ENCODE measurements around the gene GLS2. TPM values are rescaled to one million over a fixed set of nuclear protein-coding genes. Genes with fewer than 3 reads are reported as not detected.

The GLS2 gene
- polyA plus RNA-seq, 1 donor (not counting 4 experiments of a cell fraction or from before 2014, with no cell fraction given): 0.87 TPM

DNA sequence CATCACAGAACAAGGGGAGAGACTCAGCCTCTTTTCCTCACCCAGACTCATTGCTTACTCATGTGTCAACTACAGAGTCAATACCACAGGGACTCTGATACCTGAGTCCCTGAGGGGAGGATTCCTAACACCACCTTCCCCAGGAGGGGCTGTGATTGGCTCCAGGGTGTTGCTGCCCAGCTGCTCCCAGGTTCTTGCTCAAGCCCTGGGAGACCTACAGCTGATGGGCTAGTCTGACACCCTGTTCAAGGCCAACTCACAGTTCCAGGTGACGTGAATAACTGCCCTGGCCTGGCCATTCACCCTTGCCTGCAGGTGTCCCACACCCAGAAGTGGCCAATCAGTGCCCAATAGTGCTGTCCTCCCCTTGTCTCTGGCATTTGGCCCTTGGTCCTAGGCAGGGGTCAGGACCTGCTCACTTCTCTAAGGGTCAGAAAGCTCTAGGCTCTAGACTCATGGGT is 11.0 kb downstream of the GLS2 start:
- dilution Hi-C loops (cut with MboI; ENCODE audit: extremely low pct_ligation_motif_present, low sequenced_read_pairs): no loop called here
- Histone ChIP-seq H3K9me3 (ENCODE audit: control insufficient read depth, low read depth, low read length) (no peaks in the 10 kb centered on the region), H3K9ac (ENCODE audit: control insufficient read depth, extremely low read depth, insufficient read depth, low read length) (no peak overlapping the region), H3K79me2 (ENCODE audit: control insufficient read depth, insufficient read depth, low read length) (no peaks in the 10 kb centered on the region), H3K27ac (ENCODE audit: control insufficient read depth, insufficient read depth, low read length) (no peak overlapping the region), H2AFZ (ENCODE audit: control insufficient read depth, low read length) (no peak overlapping the region), H3K4me2 (ENCODE audit: control insufficient read depth, extremely low read depth, insufficient read depth, low read depth, low read length) (no peak overlapping the region), H3K4me3 (ENCODE audit: control insufficient read depth in 2 of 3, extremely low read depth in 1 of 3, insufficient read depth in 2 of 3, low read depth in 1 of 3, low read length in 3 of 3) (no peak overlapping the region), H4K20me1 (ENCODE audit: control insufficient read depth, extremely low read depth, insufficient read depth, low read length) (no peaks in the 10 kb centered on the region), H3K36me3 (ENCODE audit: control insufficient read depth in 2 of 2, extremely low read depth in 1 of 2, insufficient read depth in 2 of 2, low read length in 2 of 2) (peaks cover 0 to 3% of the 10 kb centered on the region in 2 experiments), H3K4me1 (ENCODE audit: control insufficient read depth, extremely low read depth, insufficient read depth, low read length) (peaks cover 4% of the 10 kb centered on the region), H3K9me1 (ENCODE audit: control insufficient read depth, extremely low read depth, insufficient read depth, low read length) (no peaks in the 10 kb centered on the region), H3K27me3 (ENCODE audit: control insufficient read depth, extremely low read depth, insufficient read depth, low read length) (no peaks in the 10 kb centered on the region)
- FAIRE-seq (no peak), DNase-seq (ENCODE audit: low read depth, low spot score) (no peak)
- TF ChIP-seq, protein P1, sequence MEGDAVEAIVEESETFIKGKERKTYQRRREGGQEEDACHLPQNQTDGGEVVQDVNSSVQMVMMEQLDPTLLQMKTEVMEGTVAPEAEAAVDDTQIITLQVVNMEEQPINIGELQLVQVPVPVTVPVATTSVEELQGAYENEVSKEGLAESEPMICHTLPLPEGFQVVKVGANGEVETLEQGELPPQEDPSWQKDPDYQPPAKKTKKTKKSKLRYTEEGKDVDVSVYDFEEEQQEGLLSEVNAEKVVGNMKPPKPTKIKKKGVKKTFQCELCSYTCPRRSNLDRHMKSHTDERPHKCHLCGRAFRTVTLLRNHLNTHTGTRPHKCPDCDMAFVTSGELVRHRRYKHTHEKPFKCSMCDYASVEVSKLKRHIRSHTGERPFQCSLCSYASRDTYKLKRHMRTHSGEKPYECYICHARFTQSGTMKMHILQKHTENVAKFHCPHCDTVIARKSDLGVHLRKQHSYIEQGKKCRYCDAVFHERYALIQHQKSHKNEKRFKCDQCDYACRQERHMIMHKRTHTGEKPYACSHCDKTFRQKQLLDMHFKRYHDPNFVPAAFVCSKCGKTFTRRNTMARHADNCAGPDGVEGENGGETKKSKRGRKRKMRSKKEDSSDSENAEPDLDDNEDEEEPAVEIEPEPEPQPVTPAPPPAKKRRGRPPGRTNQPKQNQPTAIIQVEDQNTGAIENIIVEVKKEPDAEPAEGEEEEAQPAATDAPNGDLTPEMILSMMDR (optimal IDR thresholded peaks at IDR 0.05 in 1 of 3, IDR thresholded peaks at IDR 0.05 in 1 of 3, conservative IDR thresholded peaks at IDR 0.05 in 1 of 3; ENCODE audit: extremely low read depth in 1 of 3, insufficient read depth in 2 of 3, low read length in 3 of 3): no peak
- no peak for TF ChIP-seq EZH2 (IDR thresholded peaks at IDR 0.05; ENCODE audit: low read length)

DNA sequence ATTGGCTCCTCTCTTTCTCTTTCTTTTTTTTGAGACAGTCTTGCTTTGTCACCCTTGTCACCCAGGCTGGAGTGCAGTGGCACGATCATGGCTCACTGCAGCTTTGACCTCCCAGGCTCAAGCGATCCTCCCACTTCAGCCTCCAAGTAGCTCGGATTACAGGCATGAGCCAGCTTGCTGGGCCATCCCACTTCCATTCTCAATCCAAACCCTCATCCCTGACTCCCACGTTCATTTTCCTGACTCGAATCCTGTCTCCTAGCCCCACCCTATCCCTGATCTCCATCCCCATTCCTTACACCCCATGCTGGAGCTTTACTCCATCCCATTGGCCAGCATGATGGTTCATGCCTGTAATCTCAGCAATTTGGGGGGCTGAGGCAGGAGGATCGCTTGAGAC is 11.8 kb downstream of the GLS2 start:
- dilution Hi-C loops (cut with MboI; ENCODE audit: extremely low pct_ligation_motif_present, low sequenced_read_pairs): no loop called here
- TF ChIP-seq EZH2 (IDR thresholded peaks at IDR 0.05; ENCODE audit: low read length): no peak
- TF ChIP-seq, protein P1 (optimal IDR thresholded peaks at IDR 0.05 in 1 of 3, IDR thresholded peaks at IDR 0.05 in 1 of 3, conservative IDR thresholded peaks at IDR 0.05 in 1 of 3; ENCODE audit: extremely low read depth in 1 of 3, insufficient read depth in 2 of 3, low read length in 3 of 3): no peak
- H3K4me2 ChIP-seq (ENCODE audit: control insufficient read depth, extremely low read depth, insufficient read depth, low read depth, low read length): no peak overlapping the region
- peaks cover under 1% of the 10 kb centered on the region for H3K79me2 ChIP-seq (ENCODE audit: control insufficient read depth, insufficient read depth, low read length)
- H3K27ac ChIP-seq (ENCODE audit: control insufficient read depth, insufficient read depth, low read length): no peak overlapping the region
- H3K9me3 ChIP-seq (ENCODE audit: control insufficient read depth, low read depth, low read length): no peaks in the 10 kb centered on the region
- peaks cover 0 to 5% of the 10 kb centered on the region in 2 experiments for H3K36me3 ChIP-seq (ENCODE audit: control insufficient read depth in 2 of 2, extremely low read depth in 1 of 2, insufficient read depth in 2 of 2, low read length in 2 of 2)
- DNase-seq (ENCODE audit: low read depth, low spot score) (no peak), FAIRE-seq (no peak)
- H4K20me1 ChIP-seq (ENCODE audit: control insufficient read depth, extremely low read depth, insufficient read depth, low read length): no peaks in the 10 kb centered on the region
- no peaks in the 10 kb centered on the region for H3K27me3 ChIP-seq (ENCODE audit: control insufficient read depth, extremely low read depth, insufficient read depth, low read length)
- peaks cover 4% of the 10 kb centered on the region for H3K4me1 ChIP-seq (ENCODE audit: control insufficient read depth, extremely low read depth, insufficient read depth, low read length)
- no peak overlapping the region for H3K4me3 ChIP-seq (ENCODE audit: control insufficient read depth in 2 of 3, extremely low read depth in 1 of 3, insufficient read depth in 2 of 3, low read depth in 1 of 3, low read length in 3 of 3)
- H3K9me1 ChIP-seq (ENCODE audit: control insufficient read depth, extremely low read depth, insufficient read depth, low read length): no peaks in the 10 kb centered on the region
- H3K9ac ChIP-seq (ENCODE audit: control insufficient read depth, extremely low read depth, insufficient read depth, low read length): no peak overlapping the region
- H2AFZ ChIP-seq (ENCODE audit: control insufficient read depth, low read length): no peak overlapping the region

All from keratinocyte (primary cell).